ENCODE data around the gene RARG. TPM values are rescaled to one million over a fixed set of nuclear protein-coding genes. Genes with fewer than 3 reads are reported as not detected.
A peak's percentile ranks its signal among the peaks of the same experiment; 100 is the strongest.

Gene RARG
- total RNA-seq, 1 experiment from 2014 or later = 77.2 TPM

- TF ChIP-seq E2F1 (CRISPR knock-in tag; IDR thresholded peaks at IDR 0.05) (no peak), SMAD3 (CRISPR knock-in tag; IDR thresholded peaks at IDR 0.05; ENCODE audit: borderline replicate concordance) (no peak), ZNF396 (CRISPR knock-in tag; IDR thresholded peaks at IDR 0.05; ENCODE audit: borderline replicate concordance) (no peak), NR1H2 (CRISPR knock-in tag; IDR thresholded peaks at IDR 0.05) (no peak), ZNF423 (CRISPR knock-in tag; IDR thresholded peaks at IDR 0.05) (no peak), MXD4 (CRISPR knock-in tag; IDR thresholded peaks at IDR 0.05; ENCODE audit: borderline replicate concordance) (no peak), ZNF121 (CRISPR knock-in tag; IDR thresholded peaks at IDR 0.05) (no peak), ZSCAN18 (CRISPR knock-in tag; IDR thresholded peaks at IDR 0.05) (no peak), NFATC4 (CRISPR knock-in tag; IDR thresholded peaks at IDR 0.05) (no peak), CTCF (IDR thresholded peaks at IDR 0.05) (no peak), ZNF263 (CRISPR knock-in tag; IDR thresholded peaks at IDR 0.05; ENCODE audit: low read depth) (peak; percentile 59; the same call in 1 of the 2 replicates), JAZF1 (CRISPR knock-in tag; IDR thresholded peaks at IDR 0.05) (no peak), GRHL2 (CRISPR knock-in tag; IDR thresholded peaks at IDR 0.05; ENCODE audit: insufficient replicate concordance, severe bottlenecking) (no peak), CBFB (CRISPR knock-in tag; IDR thresholded peaks at IDR 0.05; ENCODE audit: low read depth) (peak; percentile 63), HMGXB4 (CRISPR knock-in tag; IDR thresholded peaks at IDR 0.05) (peak; percentile 89; the same call in 1 of the 2 replicates), JUN (CRISPR knock-in tag; IDR thresholded peaks at IDR 0.05) (no peak), PREB (CRISPR knock-in tag; IDR thresholded peaks at IDR 0.05; ENCODE audit: borderline replicate concordance) (no peak), ZNF281 (CRISPR knock-in tag; IDR thresholded peaks at IDR 0.05) (peak; percentile 89), ATF6 (CRISPR knock-in tag; IDR thresholded peaks at IDR 0.05) (no peak), ZNF416 (CRISPR knock-in tag; IDR thresholded peaks at IDR 0.05) (no peak), FOXK1 (CRISPR knock-in tag; IDR thresholded peaks at IDR 0.05) (peak; percentile 99), ATF3 (CRISPR knock-in tag; conservative IDR thresholded peaks at IDR 0.05) (no peak), GABPB1 (CRISPR knock-in tag; IDR thresholded peaks at IDR 0.05) (peak; percentile 71), EMX1 (CRISPR knock-in tag; IDR thresholded peaks at IDR 0.05) (no peak), RELA (CRISPR knock-in tag; IDR thresholded peaks at IDR 0.05; ENCODE audit: borderline replicate concordance) (no peak)
Measured at GRCh38 chr12:53180220-53180930, 51.6 kb downstream of the RARG start, which contains the start of the genes CSAD and ZNF740 (continued).
